Measurements from ENCODE around the gene YBEY.

DNA sequence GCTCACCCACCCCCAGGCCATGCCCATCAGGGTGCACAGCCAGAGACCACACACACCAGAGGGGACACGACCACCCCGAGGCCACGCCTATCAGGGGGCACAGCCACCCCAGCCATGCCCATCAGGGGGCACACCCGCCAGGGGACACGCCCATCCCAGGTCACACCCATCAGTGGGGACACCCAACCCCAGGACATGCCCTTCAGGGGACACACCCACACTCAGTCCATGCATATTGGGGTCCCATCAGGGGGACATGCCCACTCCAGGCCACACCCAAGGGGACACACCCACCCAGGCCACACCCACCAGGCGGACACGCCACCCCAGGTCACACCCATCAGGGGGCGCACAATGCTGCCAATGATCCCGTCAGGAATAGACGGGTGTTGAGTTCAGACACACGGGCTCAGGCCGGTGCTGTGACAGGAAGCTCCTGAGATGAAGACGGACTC, 21.4 kb upstream of the YBEY start:
- no peak for TF ChIP-seq POLR2A (IDR thresholded peaks at IDR 0.05)
- no peak for TF ChIP-seq CTCF (IDR thresholded peaks at IDR 0.05)

Data from vagina (tissue), 2 donors.